ENCODE data around the gene CAMK2D.

The CAMK2D gene

GRCh38 chr4:113762186-113763028 is 869 bp upstream of the CAMK2D start:
- DNase-seq (ENCODE audit: low spot score), result peak; percentile 99

GRCh38 chr4:113760795-113761619 is 531 bp downstream of the CAMK2D start:
- peak; percentile 30 for DNase-seq (ENCODE audit: low spot score)

- peak; percentile 25 for DNase-seq (ENCODE audit: low spot score)
These were observed 1.3 kb downstream of the CAMK2D start for GRCh38 chr4:113760094-113760794.

GRCh38 chr4:113759696-113760093 is 1.8 kb downstream of the CAMK2D start:
- no peak for DNase-seq (ENCODE audit: low spot score)

DNA sequence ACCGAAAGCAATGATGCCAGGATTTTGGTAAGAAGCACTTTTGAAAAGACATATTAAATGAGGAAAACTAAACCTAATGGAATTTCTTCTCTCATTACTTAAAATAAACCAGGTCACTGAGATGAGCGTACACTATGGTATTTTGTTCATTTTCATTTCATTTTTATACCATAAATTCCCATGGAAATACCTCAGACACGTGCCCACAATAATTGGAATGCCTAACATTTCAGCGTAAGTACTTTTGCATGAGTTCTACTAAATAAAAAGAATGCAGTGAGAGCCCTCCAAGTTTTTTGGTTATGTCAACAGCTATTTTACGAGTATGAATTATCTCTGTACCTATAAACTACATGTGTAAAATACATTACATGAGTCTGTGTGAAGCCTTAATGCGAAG is 3.2 kb downstream of the CAMK2D start:
- no peak for DNase-seq (ENCODE audit: low spot score)

GRCh38 chr4:113757486-113757885 is 4.1 kb downstream of the CAMK2D start:
- DNase-seq (ENCODE audit: low spot score), result no peak

DNA sequence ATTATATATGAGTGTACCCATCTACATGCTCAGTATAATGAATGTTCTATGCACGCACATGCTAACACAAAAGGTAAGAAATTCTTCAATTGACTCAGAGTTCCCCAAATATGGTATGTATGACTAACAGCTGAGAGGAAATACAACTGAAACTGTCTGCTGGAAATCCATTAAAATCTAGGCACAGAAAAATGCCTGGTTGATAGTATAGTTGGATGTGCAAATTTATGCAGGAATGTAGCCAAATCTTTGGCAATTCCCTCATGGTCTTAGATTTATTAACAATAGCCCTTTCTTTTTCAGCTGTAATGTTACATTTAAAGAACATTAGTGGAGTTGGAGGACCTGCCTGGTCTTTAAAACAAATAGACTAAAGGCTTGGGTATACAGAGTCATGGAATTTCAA is 5.5 kb downstream of the CAMK2D start:
- DNase-seq (ENCODE audit: low spot score), result no peak

GRCh38 chr4:113750734-113751133 is 10.8 kb downstream of the CAMK2D start:
- DNase-seq (ENCODE audit: low spot score), result no peak

- no peak for DNase-seq (ENCODE audit: low spot score)
These were observed 11.2 kb downstream of the CAMK2D start for GRCh38 chr4:113750296-113750695.

- DNase-seq (ENCODE audit: low spot score), result no peak
These were observed 12.4 kb downstream of the CAMK2D start for GRCh38 chr4:113749178-113749577.

GRCh38 chr4:113747949-113748348 is 13.6 kb downstream of the CAMK2D start:
- no peak for DNase-seq (ENCODE audit: low spot score)

- no peak for DNase-seq (ENCODE audit: low spot score)
These were observed 15.8 kb downstream of the CAMK2D start for GRCh38 chr4:113745711-113746110.

- no peak for DNase-seq (ENCODE audit: low spot score)
These were observed 16.8 kb downstream of the CAMK2D start for GRCh38 chr4:113744667-113745240.

DNA sequence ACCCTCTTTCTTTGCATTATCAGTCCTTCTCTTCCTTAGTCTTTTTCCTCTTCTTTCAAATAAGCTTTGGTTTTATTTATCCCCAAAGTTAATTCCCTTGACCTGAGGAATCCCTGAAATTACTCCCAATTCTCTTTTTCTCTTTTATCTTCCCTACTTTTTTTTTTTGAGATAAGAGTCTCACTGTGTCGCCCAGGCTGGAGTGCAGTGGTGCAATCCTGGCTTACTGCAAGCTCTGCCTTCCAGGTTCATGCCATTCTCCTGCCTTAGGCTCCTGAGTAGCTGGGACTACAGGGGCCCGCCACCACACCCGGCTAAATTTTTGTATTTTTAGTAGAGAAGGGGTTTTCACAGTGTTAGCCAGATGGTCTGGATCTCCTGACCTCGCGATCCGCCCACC is 17.8 kb downstream of the CAMK2D start:
- DNase-seq (ENCODE audit: low spot score), result no peak

DNA sequence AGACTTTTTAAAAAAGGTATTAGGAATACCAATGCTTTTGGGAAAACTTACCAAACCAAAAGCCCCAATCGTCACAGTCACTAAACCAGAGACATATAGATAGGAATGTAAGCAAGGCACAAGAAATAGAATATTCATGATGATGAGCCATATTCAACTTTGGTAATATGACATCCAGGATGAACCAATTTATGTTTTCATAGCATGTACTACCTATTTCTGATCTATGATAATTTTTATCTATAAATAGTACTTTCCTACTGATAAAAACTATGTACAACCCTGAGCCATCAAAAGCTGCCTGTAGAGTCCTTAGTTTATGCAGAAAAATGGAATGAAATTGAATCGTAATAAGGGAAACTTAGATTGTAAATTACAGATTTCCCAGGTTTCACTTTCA is 18.9 kb downstream of the CAMK2D start:
- no peak for DNase-seq (ENCODE audit: low spot score)

DNA sequence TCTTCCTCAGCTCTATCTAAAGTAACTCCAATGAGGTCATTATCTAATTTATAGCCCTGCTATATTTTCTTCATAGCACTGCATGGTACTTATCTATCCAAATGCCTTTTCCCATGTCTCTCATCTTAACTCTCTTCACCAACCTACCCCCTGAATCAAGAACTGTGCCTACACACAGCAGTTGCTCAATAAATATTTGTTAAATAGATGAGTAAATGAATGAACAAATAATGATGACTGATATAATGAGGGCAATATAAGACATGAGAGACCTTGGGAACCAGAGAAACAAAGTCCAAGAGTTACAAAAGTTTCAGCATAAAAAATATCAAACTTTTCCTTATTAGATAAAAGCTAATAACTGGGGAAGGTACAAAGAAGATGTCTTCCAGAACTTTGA is 19.6 kb downstream of the CAMK2D start:
- DNase-seq (ENCODE audit: low spot score), result no peak

- no peak for DNase-seq (ENCODE audit: low spot score)
These were observed 20.6 kb downstream of the CAMK2D start for GRCh38 chr4:113740857-113741379.

DNA sequence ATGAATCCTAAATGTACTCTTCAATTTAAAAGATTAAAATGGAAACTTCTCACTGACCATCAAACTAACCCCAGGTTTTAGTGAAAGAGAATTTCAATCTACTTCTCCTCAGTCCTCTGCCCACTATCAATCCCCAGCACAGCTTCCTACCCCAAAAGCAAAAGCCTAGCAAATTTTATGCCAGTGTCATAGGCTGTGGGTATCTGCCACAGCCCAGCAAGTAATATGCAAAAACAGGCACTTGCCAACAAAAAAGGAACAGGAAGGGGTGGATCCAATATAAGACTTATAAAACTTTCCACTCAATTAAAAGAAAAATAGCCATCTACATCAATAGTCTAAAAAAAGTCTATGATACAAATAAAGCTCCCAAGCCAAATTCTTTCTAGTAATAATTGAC is 22.3 kb downstream of the CAMK2D start:
- DNase-seq (ENCODE audit: low spot score), result no peak

DNA sequence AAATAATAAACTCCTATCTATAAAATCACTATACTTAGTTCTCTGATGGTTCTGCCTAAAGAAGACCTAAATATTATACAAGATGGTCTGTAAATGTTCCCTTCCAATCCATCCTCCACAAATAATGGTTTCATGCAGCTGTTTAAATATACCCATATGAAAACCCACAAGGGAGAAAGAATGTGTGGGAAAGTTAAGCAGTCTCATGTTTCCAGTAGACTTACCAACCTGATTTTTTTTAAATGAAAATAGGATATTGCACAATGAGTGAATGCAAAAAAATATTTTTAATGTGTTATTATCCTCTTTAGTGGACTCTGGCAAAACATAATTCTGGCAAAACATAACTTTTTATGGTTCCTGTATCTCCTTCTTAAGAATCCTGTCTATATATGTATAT is 23.3 kb downstream of the CAMK2D start:
- DNase-seq (ENCODE audit: low spot score), result no peak

- DNase-seq (ENCODE audit: low spot score), result no peak
These were observed 27.9 kb downstream of the CAMK2D start for GRCh38 chr4:113733685-113734084.

- DNase-seq (ENCODE audit: low spot score), result no peak
These were observed 28.5 kb downstream of the CAMK2D start for GRCh38 chr4:113732967-113733527.
